Measurements from ENCODE around the gene DNAJC9. TPM values are rescaled to one million over a fixed set of nuclear protein-coding genes. Genes with fewer than 3 reads are reported as not detected.

DNAJC9 gene
- total RNA-seq, 1 donor from 2014 or later: 24.5 TPM

- Mint-ChIP-seq H3K36me3 (ENCODE audit: low read depth, unreplicated experiment) (peaks cover 49% of the 10 kb centered on the region), H3K4me3 (ENCODE audit: unreplicated experiment) (peak overlapping the region; percentile 65), H3K4me1 (ENCODE audit: unreplicated experiment) (no peaks in the 10 kb centered on the region), H3K27me3 (ENCODE audit: unreplicated experiment) (peaks cover 3% of the 10 kb centered on the region), H3K27ac (ENCODE audit: unreplicated experiment) (no peak overlapping the region), H3K9me3 (ENCODE audit: unreplicated experiment) (peaks cover 6% of the 10 kb centered on the region)
- TF ChIP-seq CTCF (IDR thresholded peaks at IDR 0.05; ENCODE audit: unreplicated experiment): no peak
- DNase-seq (ENCODE audit: low spot score): no peak
These were observed 42.0 kb downstream of the DNAJC9 start for GRCh38 chr10:73205081-73205480.

Other genes starting within 250 kb of the DNAJC9 start
- 20.4 TPM for gene P4HA1, start 150.4 kb downstream of the DNAJC9 start, total RNA-seq (ENCODE audit: unreplicated experiment)
- gene NUDT13, start 136.8 kb downstream of the DNAJC9 start, total RNA-seq (ENCODE audit: unreplicated experiment): 2.3 TPM
- gene ECD, start 79.2 kb downstream of the DNAJC9 start, total RNA-seq (ENCODE audit: unreplicated experiment): 38.5 TPM
- 24.8 TPM for gene FAM149B1, start 79.1 kb downstream of the DNAJC9 start, total RNA-seq (ENCODE audit: unreplicated experiment)
- gene MRPS16, start 5.4 kb upstream of the DNAJC9 start, total RNA-seq (ENCODE audit: unreplicated experiment): 78.6 TPM
- 1.7 TPM for gene CFAP70, start 111.6 kb upstream of the DNAJC9 start, total RNA-seq (ENCODE audit: unreplicated experiment)
- 92.6 TPM for gene ANXA7, start 166.8 kb upstream of the DNAJC9 start, total RNA-seq (ENCODE audit: unreplicated experiment)
- gene MSS51, start 186.3 kb upstream of the DNAJC9 start, total RNA-seq (ENCODE audit: unreplicated experiment): 2.0 TPM
- 18.5 TPM for gene PPP3CB, start 248.8 kb upstream of the DNAJC9 start, total RNA-seq (ENCODE audit: unreplicated experiment)

Data from endothelial cell (in vitro differentiated cells).